GM18505 (cell line): ENCODE results near the gene LCOR.

Experiments
- ATAC-seq: cut with Tn5 transposase; IDR thresholded peaks from one replicate; pipeline ENCODE4 v1.9.1; 2021; ENCODE audit not compliant: unreplicated experiment
- POLR2A ChIP-seq: IDR thresholded peaks from 4 replicates; pipeline ENCODE4 v1.6.1; 2011; ENCODE audit warnings: borderline replicate concordance; ENCODE audit not compliant: insufficient read depth, insufficient read length; ENCODE audit errors: extremely low read depth

LCOR gene

GRCh38 chr10:96850113-96850512 lies 18.0 kb downstream of the LCOR start:
- no peak for ATAC-seq
- TF ChIP-seq POLR2A: no peak

GRCh38 chr10:96850825-96851224 lies 18.7 kb downstream of the LCOR start:
- no peak for TF ChIP-seq POLR2A
- ATAC-seq: no peak

- no peak for ATAC-seq
- no peak for TF ChIP-seq POLR2A
Observed at GRCh38 chr10:96851281-96851680, 19.2 kb downstream of the LCOR start.

- no peak for ATAC-seq
- TF ChIP-seq POLR2A: no peak
Observed at GRCh38 chr10:96856317-96856716, 24.2 kb downstream of the LCOR start.

- no peak for ATAC-seq
- no peak for TF ChIP-seq POLR2A
Observed at GRCh38 chr10:96857301-96858012, 25.4 kb downstream of the LCOR start.

GRCh38 chr10:96858038-96858705 lies 26.1 kb downstream of the LCOR start:
- no peak for TF ChIP-seq POLR2A
- no peak for ATAC-seq

GRCh38 chr10:96858706-96859050 lies 26.6 kb downstream of the LCOR start:
- no peak for TF ChIP-seq POLR2A

GRCh38 chr10:96860631-96861277 lies 28.7 kb downstream of the LCOR start:
- no peak for ATAC-seq
- TF ChIP-seq POLR2A: no peak

More at GRCh38 chr10:96858706-96859050, 26.6 kb downstream of the LCOR start:
- no peak for ATAC-seq

GRCh38 chr10:96863922-96864543 lies 31.9 kb downstream of the LCOR start:
- no peak for TF ChIP-seq POLR2A
- peak; percentile 66 for ATAC-seq

GRCh38 chr10:96873086-96873485 lies 41.0 kb downstream of the LCOR start:
- TF ChIP-seq POLR2A: no peak
- ATAC-seq: no peak

- no peak for TF ChIP-seq POLR2A
- ATAC-seq: no peak
Observed at GRCh38 chr10:96873756-96874467, 41.8 kb downstream of the LCOR start.

GRCh38 chr10:96878057-96878456 lies 46.0 kb downstream of the LCOR start:
- no peak for ATAC-seq
- no peak for TF ChIP-seq POLR2A

- TF ChIP-seq POLR2A: no peak
- ATAC-seq: no peak
Observed at GRCh38 chr10:96880575-96880974, 48.5 kb downstream of the LCOR start.
